Astrocyte (in vitro differentiated cells and primary cell): Measurements from ENCODE around the gene CARD9. TPM values are rescaled to one million over a fixed set of nuclear protein-coding genes. Genes with fewer than 3 reads are reported as not detected.
A peak's percentile ranks its signal among the peaks of the same experiment; 100 is the strongest.

Source experiments
- DNase-seq: peaks from one replicate; pipeline ENCODE4 v3.0.0-alpha.2; 2010; ENCODE audit warnings: low read depth
- FAIRE-seq: peaks from 2 replicates; lab custom pipeline; 2011; peaks lifted over from hg19 to GRCh38; lab: Jason Lieb, UNC
- H2AFZ ChIP-seq: 2 replicates; pipeline ENCODE4 v1.6.0; 2012; ENCODE audit warnings: low read depth, low read length, inconsistent platforms
- H3K27ac ChIP-seq: 2 replicates; pipeline ENCODE4 v1.5.1; 2011; ENCODE audit warnings: low read depth, low read length, inconsistent platforms
- H3K27me3 ChIP-seq: 2 replicates; pipeline ENCODE4 v1.6.0; 2011; ENCODE audit warnings: low read length, inconsistent platforms; ENCODE audit not compliant: insufficient read depth
- H3K36me3 ChIP-seq: 2 replicates; pipeline ENCODE4 v1.5.1; 2011; ENCODE audit warnings: low read length, inconsistent platforms; ENCODE audit not compliant: insufficient read depth
- H3K4me1 ChIP-seq: 2 replicates; pipeline ENCODE4 v1.5.1; 2011; ENCODE audit warnings: low read length, inconsistent platforms; ENCODE audit not compliant: insufficient read depth
- H3K4me2 ChIP-seq: 2 replicates; pipeline ENCODE4 v1.6.0; 2012; ENCODE audit warnings: low read length, inconsistent platforms
- H3K4me3 ChIP-seq: 2 replicates; pipeline ENCODE4 v1.5.1; 2011; ENCODE audit warnings: low read depth, mild to moderate bottlenecking, low read length, inconsistent platforms; ENCODE audit not compliant: insufficient read depth
- H3K79me2 ChIP-seq: 2 replicates; pipeline ENCODE4 v1.6.0; 2012; ENCODE audit warnings: mild to moderate bottlenecking, low read length, inconsistent platforms; ENCODE audit not compliant: insufficient read depth
- H3K9ac ChIP-seq: 2 replicates; pipeline ENCODE4 v1.6.0; 2012; ENCODE audit warnings: mild to moderate bottlenecking, low read length, inconsistent platforms
- H3K9me3 ChIP-seq: 2 replicates; pipeline ENCODE4 v1.5.1; 2012; ENCODE audit warnings: low read depth, mild to moderate bottlenecking, low read length, inconsistent platforms; ENCODE audit not compliant: insufficient read depth
- H4K20me1 ChIP-seq: 2 replicates; pipeline ENCODE4 v1.6.0; 2012; ENCODE audit warnings: low read length, inconsistent platforms; ENCODE audit not compliant: insufficient read depth
- H3K27ac Mint-ChIP-seq: one replicate; pipeline ENCODE4 v1.8.0; 2021; ENCODE audit warnings: mild to moderate bottlenecking, mixed read lengths; ENCODE audit not compliant: unreplicated experiment
- H3K27me3 Mint-ChIP-seq: one replicate; pipeline ENCODE4 v1.8.0; 2021; ENCODE audit warnings: low read depth, mixed read lengths; ENCODE audit not compliant: unreplicated experiment
- H3K36me3 Mint-ChIP-seq: one replicate; pipeline ENCODE4 v1.8.0; 2021; ENCODE audit warnings: low read depth, mixed read lengths; ENCODE audit not compliant: unreplicated experiment
- H3K4me1 Mint-ChIP-seq: one replicate; pipeline ENCODE4 v1.8.0; 2021; ENCODE audit warnings: low read depth, mixed read lengths; ENCODE audit not compliant: unreplicated experiment
- H3K4me3 Mint-ChIP-seq: one replicate; pipeline ENCODE4 v1.8.0; 2021; ENCODE audit warnings: mild to moderate bottlenecking, moderate library complexity, mixed read lengths; ENCODE audit not compliant: unreplicated experiment
- H3K9me3 Mint-ChIP-seq: one replicate; pipeline ENCODE4 v1.8.0; 2021; ENCODE audit warnings: mild to moderate bottlenecking, mixed read lengths; ENCODE audit not compliant: unreplicated experiment
- EZH2 ChIP-seq: IDR thresholded peaks from 2 replicates; pipeline ENCODE4 v1.6.1; 2012; ENCODE audit warnings: mild to moderate bottlenecking, low read length, inconsistent platforms; ENCODE audit not compliant: insufficient read depth
- total RNA-seq: library from RNA; stranded (reverse); gene quantifications from 2 replicates; pipeline ENCODE4 v1.2.1, GENCODE V29; 2021
- TF ChIP-seq, protein P1 (sequence below): IDR thresholded peaks from 2 replicates; pipeline ENCODE4 v1.5.1; 2011; ENCODE audit warnings: low read depth, mild to moderate bottlenecking, inconsistent platforms, low read length, moderate library complexity; ENCODE audit not compliant: insufficient read depth

The CARD9 gene
- total RNA-seq, 1 donor from 2014 or later: 4.2 TPM

DNA sequence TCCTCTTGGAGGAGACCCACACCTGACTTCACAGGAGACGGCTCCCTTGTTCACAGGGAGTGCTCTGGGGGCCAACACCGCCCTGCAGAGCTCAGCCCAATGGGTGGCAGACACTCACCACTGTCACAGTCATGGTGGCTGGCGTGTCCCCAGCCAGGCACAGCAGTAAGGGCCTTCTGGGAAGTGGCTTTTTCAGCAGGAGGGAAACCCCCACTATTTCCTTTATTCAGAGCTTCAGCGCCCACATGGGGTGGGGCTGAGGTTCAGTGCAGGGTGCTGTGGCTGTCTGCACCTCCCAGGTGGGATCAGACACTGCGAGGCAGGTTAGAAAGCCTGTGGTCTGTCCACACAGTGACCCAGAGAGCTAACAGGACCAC is 30.1 kb upstream of the CARD9 start:
- no peak overlapping the region for H3K4me2 ChIP-seq
- Mint-ChIP-seq H3K4me1 (peaks cover 11% of the 10 kb centered on the region), H3K9me3 (no peaks in the 10 kb centered on the region), H3K27ac (no peak overlapping the region), H3K36me3 (peaks cover 9% of the 10 kb centered on the region), H3K4me3 (no peak overlapping the region), H3K27me3 (no peaks in the 10 kb centered on the region)
- H3K9me3 ChIP-seq: no peaks in the 10 kb centered on the region
- DNase-seq (no peak), FAIRE-seq (no peak)
- peaks cover 14% of the 10 kb centered on the region for H3K4me1 ChIP-seq
- peaks cover 27% of the 10 kb centered on the region for H4K20me1 ChIP-seq
- peaks cover 30% of the 10 kb centered on the region for H3K79me2 ChIP-seq
- no peak overlapping the region for H3K27ac ChIP-seq
- H2AFZ ChIP-seq: no peak overlapping the region
- no peak for TF ChIP-seq EZH2
- TF ChIP-seq, protein P1, sequence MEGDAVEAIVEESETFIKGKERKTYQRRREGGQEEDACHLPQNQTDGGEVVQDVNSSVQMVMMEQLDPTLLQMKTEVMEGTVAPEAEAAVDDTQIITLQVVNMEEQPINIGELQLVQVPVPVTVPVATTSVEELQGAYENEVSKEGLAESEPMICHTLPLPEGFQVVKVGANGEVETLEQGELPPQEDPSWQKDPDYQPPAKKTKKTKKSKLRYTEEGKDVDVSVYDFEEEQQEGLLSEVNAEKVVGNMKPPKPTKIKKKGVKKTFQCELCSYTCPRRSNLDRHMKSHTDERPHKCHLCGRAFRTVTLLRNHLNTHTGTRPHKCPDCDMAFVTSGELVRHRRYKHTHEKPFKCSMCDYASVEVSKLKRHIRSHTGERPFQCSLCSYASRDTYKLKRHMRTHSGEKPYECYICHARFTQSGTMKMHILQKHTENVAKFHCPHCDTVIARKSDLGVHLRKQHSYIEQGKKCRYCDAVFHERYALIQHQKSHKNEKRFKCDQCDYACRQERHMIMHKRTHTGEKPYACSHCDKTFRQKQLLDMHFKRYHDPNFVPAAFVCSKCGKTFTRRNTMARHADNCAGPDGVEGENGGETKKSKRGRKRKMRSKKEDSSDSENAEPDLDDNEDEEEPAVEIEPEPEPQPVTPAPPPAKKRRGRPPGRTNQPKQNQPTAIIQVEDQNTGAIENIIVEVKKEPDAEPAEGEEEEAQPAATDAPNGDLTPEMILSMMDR: no peak
- no peak overlapping the region for H3K9ac ChIP-seq
- peaks cover 2% of the 10 kb centered on the region for H3K36me3 ChIP-seq
- no peaks in the 10 kb centered on the region for H3K27me3 ChIP-seq
- no peak overlapping the region for H3K4me3 ChIP-seq

DNA sequence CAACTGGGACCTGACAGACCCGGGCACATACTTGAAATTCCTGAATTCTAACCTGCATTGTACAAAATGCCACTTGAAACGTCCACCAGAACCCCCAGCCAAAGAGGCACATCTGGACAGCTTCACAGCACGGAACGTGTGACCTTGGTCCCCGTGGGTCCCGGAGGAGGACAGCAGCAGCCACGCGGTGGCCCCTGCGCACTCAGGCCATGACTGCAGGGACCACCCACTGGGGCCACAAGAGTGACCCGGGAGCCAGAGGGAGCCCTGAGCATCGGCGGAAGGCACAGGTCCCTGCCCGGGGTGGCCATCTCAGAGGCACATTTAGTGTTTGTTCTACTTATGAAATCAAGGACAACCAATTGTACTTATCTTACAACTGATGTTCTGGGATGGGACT is 28.6 kb upstream of the CARD9 start:
- Histone ChIP-seq H3K9me3 (no peaks in the 10 kb centered on the region), H3K79me2 (peaks cover 31% of the 10 kb centered on the region), H2AFZ (no peak overlapping the region), H3K27ac (no peak overlapping the region), H3K27me3 (no peaks in the 10 kb centered on the region), H3K9ac (no peak overlapping the region), H3K36me3 (peaks cover 6% of the 10 kb centered on the region), H3K4me2 (no peak overlapping the region), H3K4me1 (peaks cover 15% of the 10 kb centered on the region), H4K20me1 (peaks cover 28% of the 10 kb centered on the region), H3K4me3 (no peak overlapping the region)
- DNase-seq (no peak), FAIRE-seq (no peak)
- H3K27me3 Mint-ChIP-seq: no peaks in the 10 kb centered on the region
- TF ChIP-seq EZH2: no peak
- TF ChIP-seq, protein P1: no peak
- H3K4me3 Mint-ChIP-seq: peak overlapping the region; percentile 40
- H3K9me3 Mint-ChIP-seq: no peaks in the 10 kb centered on the region
- H3K27ac Mint-ChIP-seq: no peak overlapping the region
- H3K4me1 Mint-ChIP-seq: peaks cover 9% of the 10 kb centered on the region
- H3K36me3 Mint-ChIP-seq: peaks cover 11% of the 10 kb centered on the region

DNA sequence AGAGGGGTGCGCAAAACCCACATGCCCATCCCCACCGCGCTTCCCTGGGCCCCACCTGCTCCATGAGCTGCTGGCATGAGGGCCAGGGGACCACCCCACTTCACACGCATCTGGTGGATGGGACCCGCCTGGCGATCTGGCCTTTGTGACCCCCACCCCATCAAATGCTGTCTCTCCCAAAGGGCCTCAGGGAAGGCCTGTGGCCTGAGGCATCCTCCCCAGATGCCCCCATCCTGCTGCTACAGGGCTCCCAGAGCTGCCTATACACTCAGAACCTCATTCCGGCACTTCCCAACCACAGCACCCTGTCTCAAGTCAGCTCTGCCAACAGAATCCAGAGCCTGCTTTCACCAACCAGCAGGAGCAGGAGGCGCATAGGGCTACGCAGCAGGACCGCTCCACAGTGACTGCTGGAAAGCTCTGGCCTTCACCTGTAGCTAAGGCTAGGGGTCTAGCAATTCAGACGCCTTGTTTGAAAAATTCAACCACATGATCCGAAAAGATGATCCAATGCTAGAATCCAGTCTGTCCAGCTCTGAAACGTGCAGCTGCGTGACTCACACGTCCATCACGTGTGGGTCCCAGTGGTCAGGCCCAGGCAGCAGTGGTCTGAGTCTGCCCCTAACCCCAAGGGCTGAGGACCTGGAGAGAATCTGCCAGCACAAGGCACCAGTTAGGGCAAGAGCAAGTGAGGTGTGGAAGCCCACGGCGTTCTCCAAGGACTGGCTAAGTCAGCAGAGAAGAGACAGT is 27.9 kb upstream of the CARD9 start:
- Histone ChIP-seq H3K9ac (no peak overlapping the region), H3K4me1 (peaks cover 15% of the 10 kb centered on the region), H3K4me3 (no peak overlapping the region), H3K36me3 (peaks cover 12% of the 10 kb centered on the region), H2AFZ (no peak overlapping the region), H4K20me1 (peaks cover 35% of the 10 kb centered on the region), H3K4me2 (no peak overlapping the region), H3K27me3 (no peaks in the 10 kb centered on the region), H3K9me3 (no peaks in the 10 kb centered on the region), H3K79me2 (peaks cover 34% of the 10 kb centered on the region), H3K27ac (no peak overlapping the region)
- TF ChIP-seq, protein P1: no peak
- no peak for TF ChIP-seq EZH2
- Mint-ChIP-seq H3K36me3 (peaks cover 11% of the 10 kb centered on the region), H3K4me3 (peak overlapping the region; percentile 60), H3K27me3 (no peaks in the 10 kb centered on the region), H3K9me3 (no peaks in the 10 kb centered on the region), H3K4me1 (peaks cover 9% of the 10 kb centered on the region), H3K27ac (peak overlapping the region; percentile 26)
- no peak for DNase-seq
- no peak for FAIRE-seq
